HG03442 (cell line): Measurements from ENCODE around the gene SLC7A4.

Experiments
- ATAC-seq: cut with Tn5 transposase; IDR thresholded peaks from one replicate; pipeline ENCODE4 v1.9.1; 2021; ENCODE audit warnings: mild to moderate bottlenecking, moderate library complexity; ENCODE audit not compliant: unreplicated experiment

The SLC7A4 gene

DNA sequence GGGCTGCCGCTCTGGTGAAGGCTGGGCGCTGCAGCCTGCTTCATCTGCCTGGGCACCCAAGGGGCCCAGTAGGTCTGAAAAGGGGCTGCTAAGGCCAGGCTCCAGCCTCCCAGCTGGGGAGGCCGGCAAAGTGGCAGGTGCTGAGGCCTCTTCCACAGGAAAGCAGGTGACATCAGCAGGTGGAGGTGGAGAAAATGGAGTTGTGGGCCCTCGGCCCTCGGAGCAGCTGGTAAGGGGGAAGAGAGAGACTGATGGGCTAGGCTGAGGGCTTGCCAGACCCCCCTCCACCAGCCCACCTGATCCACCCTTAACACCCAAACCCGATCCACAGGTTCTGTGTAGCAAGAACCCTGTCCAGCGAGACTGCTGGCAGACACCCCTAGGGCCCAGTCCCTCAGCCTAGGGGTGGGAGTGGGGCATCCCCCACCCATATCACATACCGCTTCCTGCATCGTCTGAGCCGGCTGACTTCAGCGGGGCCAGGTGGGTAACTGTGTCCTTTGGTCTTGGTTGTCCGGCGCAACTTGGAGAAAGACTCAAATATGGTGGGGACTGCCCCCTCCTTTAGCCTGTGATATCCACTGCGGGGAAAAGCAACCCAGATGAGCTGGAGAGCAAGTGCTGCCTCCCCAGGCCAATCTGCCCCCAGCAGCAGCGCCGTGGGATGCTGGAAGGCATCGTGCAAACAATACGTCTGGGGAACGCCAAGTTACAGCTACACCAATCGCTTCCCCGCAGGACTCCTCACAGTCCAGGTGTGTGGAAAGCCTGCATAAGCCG lies 32.0 kb downstream of the SLC7A4 start:
- no peak for ATAC-seq

DNA sequence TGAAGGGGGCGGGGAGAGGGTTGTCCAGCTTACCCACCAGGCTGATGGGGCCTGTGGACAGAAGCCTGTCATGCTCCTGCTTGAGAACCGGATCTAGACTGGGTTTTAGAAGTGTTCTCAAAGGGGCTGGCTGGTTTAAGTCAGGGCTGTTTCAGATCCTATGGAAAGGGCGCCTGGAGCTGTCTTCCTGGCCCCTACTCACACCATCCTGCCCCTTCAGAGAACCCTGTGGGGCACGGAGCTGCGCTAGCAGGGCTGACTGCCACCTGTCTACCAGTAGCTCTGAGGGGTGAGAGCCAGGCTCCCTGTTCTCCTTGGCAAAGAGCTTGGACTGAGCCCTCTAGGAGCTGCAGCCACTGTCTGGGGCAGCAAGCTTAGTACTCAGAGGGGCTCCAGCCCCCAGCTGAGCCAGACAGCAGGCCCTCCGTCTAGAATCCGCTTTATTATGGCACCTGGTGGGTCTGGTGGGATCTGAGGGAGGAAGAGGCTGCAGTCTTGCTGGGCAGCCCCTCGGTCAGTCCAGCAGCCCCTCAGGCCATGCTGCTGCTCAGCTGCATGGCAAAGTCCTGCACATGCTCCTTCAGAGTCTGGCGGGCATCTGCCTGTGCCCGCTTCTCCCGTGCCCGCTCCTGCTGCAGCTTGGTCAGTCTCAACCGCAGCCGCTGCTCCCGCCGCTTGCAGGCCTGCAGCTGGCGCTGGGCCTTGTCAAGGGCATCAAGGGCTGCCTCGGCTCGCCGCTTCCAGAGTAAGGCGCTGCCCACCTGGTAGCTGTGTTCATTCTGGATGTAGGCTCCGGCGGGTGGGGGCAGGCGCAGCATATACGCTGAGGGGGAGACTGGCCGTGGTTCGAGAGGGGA lies 32.8 kb downstream of the SLC7A4 start:
- no peak for ATAC-seq

- no peak for ATAC-seq
Measured at GRCh38 chr22:20998411-20999336, 33.7 kb downstream of the SLC7A4 start.

- no peak for ATAC-seq
Measured at GRCh38 chr22:20997536-20998257, 34.7 kb downstream of the SLC7A4 start.

- no peak for ATAC-seq
Measured at GRCh38 chr22:20996598-20997535, 35.5 kb downstream of the SLC7A4 start.

DNA sequence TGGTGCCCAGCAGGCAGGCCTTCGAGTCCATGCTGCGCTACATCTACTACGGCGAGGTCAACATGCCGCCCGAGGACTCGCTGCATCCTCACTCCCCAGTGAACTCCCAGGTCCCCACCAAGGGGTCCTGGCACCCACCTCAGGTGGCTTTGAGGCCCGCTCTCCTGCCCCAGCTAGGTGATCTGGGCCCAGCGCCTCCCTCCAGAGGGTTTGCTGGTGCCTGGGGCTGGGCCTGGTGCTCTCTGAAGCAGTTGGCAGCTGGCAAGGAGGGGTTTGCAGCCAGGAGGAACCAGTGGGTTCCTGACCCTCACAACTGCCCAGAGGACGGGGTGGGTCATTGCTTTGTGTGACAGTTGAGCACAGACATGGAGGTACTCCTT lies 36.3 kb downstream of the SLC7A4 start:
- ATAC-seq: no peak

DNA sequence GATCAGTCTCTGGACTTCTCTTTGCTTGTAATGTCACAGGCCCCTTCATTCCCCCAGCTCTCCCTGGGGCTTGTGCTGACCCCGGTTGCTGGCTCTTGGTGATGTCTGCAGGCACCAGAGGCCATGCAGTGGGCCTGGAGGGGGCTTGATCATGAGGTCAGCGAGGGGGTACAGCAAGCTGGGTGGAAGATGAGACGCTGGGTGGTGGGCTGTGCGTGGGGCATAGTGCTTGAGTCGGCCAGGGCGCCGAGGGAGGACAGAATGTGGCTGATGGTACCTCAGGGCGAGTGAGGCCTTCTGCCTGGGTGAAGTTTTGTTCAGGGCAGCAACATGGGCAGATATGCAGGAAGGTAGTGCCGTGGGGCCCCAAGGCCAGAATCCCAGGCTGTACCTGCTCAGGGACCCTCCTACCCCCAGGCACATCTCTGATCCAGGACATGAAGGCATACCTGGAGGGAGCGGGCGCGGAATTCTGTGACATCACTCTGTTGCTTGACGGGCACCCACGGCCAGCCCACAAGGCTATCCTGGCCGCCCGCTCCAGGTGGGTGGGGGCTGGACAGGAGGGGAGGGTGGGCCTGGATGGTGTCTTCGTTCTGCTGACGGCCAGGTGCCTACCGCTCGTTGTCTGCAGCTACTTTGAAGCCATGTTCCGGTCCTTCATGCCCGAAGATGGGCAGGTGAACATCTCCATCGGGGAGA lies 36.9 kb downstream of the SLC7A4 start:
- no peak for ATAC-seq

- no peak for ATAC-seq
Measured at GRCh38 chr22:20994902-20995241, 37.5 kb downstream of the SLC7A4 start.

- no peak for ATAC-seq
Measured at GRCh38 chr22:20994128-20994901, 38.0 kb downstream of the SLC7A4 start.

- ATAC-seq: no peak
Measured at GRCh38 chr22:20993304-20994127, 38.8 kb downstream of the SLC7A4 start.

- ATAC-seq: no peak
Measured at GRCh38 chr22:20992456-20993303, 39.7 kb downstream of the SLC7A4 start.

GRCh38 chr22:20992056-20992442 lies 40.3 kb downstream of the SLC7A4 start:
- no peak for ATAC-seq

- no peak for ATAC-seq
Measured at GRCh38 chr22:20991252-20992055, 40.9 kb downstream of the SLC7A4 start.

DNA sequence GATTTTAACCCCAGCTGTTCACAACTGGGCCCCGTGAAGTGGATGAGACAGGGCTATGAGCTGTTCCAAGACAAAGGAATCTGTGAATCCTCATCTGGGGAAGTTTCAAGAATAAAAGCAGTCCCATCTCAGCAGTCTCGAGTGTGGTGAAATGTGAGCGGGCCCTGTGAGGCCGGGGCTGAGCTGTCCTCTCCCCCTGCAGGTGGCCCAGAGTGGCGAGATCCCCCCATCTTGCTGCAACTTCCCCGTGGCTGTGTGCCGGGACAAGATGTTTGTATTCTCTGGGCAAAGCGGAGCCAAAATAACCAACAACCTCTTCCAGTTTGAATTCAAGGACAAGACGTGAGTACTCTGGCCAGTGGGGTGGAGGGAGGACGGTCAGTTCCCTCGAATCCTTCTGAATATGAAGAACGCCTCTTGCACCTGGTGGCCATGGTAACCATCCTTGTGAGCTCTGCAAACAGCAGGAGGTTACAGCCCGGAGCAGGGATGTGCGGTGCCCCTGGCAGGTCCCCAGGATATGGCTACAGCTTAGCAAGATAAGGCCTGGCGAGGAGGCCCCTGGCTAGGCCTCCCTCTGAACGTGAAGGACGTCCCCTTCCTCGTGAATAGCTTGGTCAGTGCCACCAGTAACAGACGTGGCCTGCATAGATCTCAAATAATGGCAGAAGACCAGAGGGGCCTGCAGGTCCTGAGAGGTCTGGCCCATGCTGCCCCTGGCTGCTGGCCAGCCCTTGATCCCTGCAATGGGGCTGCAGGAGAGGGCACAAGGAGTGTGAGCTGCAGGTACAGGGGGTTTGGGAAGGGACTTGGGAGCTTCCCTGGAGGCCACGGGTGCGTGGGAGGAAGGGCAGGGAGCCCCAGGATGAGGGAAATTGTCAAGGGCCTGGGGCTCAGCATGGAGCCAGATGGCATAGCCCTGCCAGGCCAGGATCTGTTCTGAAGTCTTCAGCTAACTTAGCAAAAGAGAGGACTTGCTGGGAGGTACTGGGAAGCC lies 41.9 kb downstream of the SLC7A4 start:
- ATAC-seq: no peak
